Panc1 (cell line): ENCODE data around the gene PPM1N. TPM values are rescaled to one million over a fixed set of nuclear protein-coding genes. Genes with fewer than 3 reads are reported as not detected.

Experiments used
- ATAC-seq: fragments of 200-7000 bp; cut with Tn5 transposase; 2 replicates; pipeline ENCODE4 v1.9.1; 2020; ENCODE audit warnings: mild to moderate bottlenecking, moderate library complexity
- BruUV-seq: library from RNA; stranded (reverse); fragments of 400-500 nt; replicated peaks from 2 replicates; lab custom pipeline; 2021; lab: Mats Ljungman, UMichigan
- CTCF ChIA-PET: fragments of 300-600 bp; sonication (Branson Sonifier 250); formaldehyde crosslinking; loops from one replicate; lab custom pipeline; 2022; ENCODE audit warnings: antibody characterized with exemption; lab: Charles Lee
- POLR2A ChIA-PET: fragments of 300-600 bp; sonication (Branson Sonifier 250); formaldehyde crosslinking; loops from one replicate; lab custom pipeline; 2022; ENCODE audit warnings: antibody characterized with exemption; lab: Charles Lee
- DNase-seq: peaks from one replicate; pipeline ENCODE4 v3.0.0-alpha.2; 2010; ENCODE audit warnings: low read depth, low spot score
- H3K27ac ChIP-seq: 2 replicates; pipeline ENCODE4 v1.5.1; 2011; ENCODE audit warnings: mild to moderate bottlenecking, low read length, inconsistent platforms
- H3K27me3 ChIP-seq: fragments of 200-500 bp; sonication (Bioruptor generic); 2 replicates; pipeline ENCODE4 v1.6.0; 2014; ENCODE audit warnings: low read length, inconsistent platforms; ENCODE audit not compliant: control insufficient read depth, insufficient read depth
- H3K36me3 ChIP-seq: fragments of 200-500 bp; sonication (Bioruptor generic); 2 replicates; pipeline ENCODE4 v1.5.1; 2014; ENCODE audit warnings: inconsistent platforms, mild to moderate bottlenecking, low read length, moderate library complexity; ENCODE audit not compliant: control insufficient read depth, insufficient read depth
- H3K4me1 ChIP-seq: 2 replicates; pipeline ENCODE4 v1.5.1; 2011; ENCODE audit warnings: inconsistent platforms, mild to moderate bottlenecking, low read length, moderate library complexity; ENCODE audit not compliant: control insufficient read depth, insufficient read depth
- H3K4me3 ChIP-seq, 2 experiments: 2 replicates each; pipeline ENCODE4 v1.5.1; 2011 to 2012; ENCODE audit warnings: low read depth in 2 of 2, low read length in 2 of 2, mild to moderate bottlenecking in 2 of 2, inconsistent platforms in 1 of 2, moderate library complexity in 1 of 2
- H3K9me3 ChIP-seq: fragments of 200-500 bp; sonication (Bioruptor generic); 2 replicates; pipeline ENCODE4 v1.5.1; 2014; ENCODE audit warnings: low read depth, mild to moderate bottlenecking, inconsistent platforms, low read length, moderate library complexity; ENCODE audit not compliant: control insufficient read depth, insufficient read depth
- POLR2AphosphoS5 ChIP-seq: IDR thresholded peaks from 2 replicates; pipeline ENCODE4 v1.6.1; 2012; ENCODE audit warnings: mild to moderate bottlenecking, low read depth, low read length, moderate library complexity
- SIN3A ChIP-seq: IDR thresholded peaks from 2 replicates; pipeline ENCODE4 v1.6.1; 2012; ENCODE audit warnings: low read depth, mild to moderate bottlenecking, low read length, moderate library complexity, borderline replicate concordance; ENCODE audit not compliant: insufficient read depth
- TCF7L2 ChIP-seq: IDR thresholded peaks from 2 replicates; pipeline ENCODE4 v1.6.1; 2011; ENCODE audit warnings: mild to moderate bottlenecking, low read depth, low read length, inconsistent platforms
- in situ Hi-C: cut with HindIII; loops from 2 replicates; pipeline ENCODE4 v1.10.0; 2016; ENCODE audit warnings: low sequenced_read_pairs, low pct_unique_long_range_greater_than_20kb
- intact Hi-C: fragments of 100-400 bp; cut with micrococcal nuclease; formaldehyde crosslinking; loops from one replicate; pipeline ENCODE4 v1.10.0; 2022; ENCODE audit not compliant: unreplicated experiment
- total RNA-seq: library from RNA; stranded (reverse); gene quantifications from one replicate; pipeline ENCODE4 v1.2.1, GENCODE V29; 2021; ENCODE audit not compliant: unreplicated experiment
- TF ChIP-seq, protein P1 (sequence below), 2 experiments: IDR thresholded peaks; 2 replicates each; pipeline ENCODE4 v1.6.1; 2011 to 2012; ENCODE audit warnings: low read depth in 2 of 2, control low read depth in 1 of 2, low read length in 1 of 2, mild to moderate bottlenecking in 1 of 2, moderate library complexity in 1 of 2; ENCODE audit not compliant: insufficient read depth in 1 of 2
- TF ChIP-seq, protein P2 (sequence below): fragments of 450-650 bp; IDR thresholded peaks from 2 replicates; pipeline ENCODE4 v1.5.1; 2017; ENCODE audit warnings: mild to moderate bottlenecking

The PPM1N gene
- total RNA-seq, 1 experiment from 2014 or later = 3.3 TPM

DNA sequence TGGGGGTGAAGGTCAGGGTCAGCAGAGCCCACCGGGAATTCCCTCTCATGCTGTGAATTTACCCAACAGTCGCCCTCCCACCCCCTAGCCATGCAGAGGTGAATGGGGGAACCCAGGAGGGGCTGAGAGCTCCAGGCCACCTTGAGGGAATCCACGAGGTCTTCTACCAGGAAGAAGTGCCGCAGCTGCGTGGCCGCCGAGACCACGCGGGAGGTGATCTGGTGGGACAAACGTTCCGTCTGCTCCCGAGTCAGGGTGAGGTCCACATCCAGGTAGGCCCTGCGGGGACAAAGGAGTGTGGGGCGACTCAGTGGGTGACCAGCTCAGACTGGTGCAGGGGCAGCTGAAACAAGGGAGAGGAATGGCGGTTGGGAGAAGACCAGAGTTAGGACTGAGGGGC lies 9.5 kb upstream of the PPM1N start:
- ChIA-PET POLR2A (no interaction called here), CTCF (no interaction called here)
- ATAC-seq (no peak), DNase-seq (no peak)
- Histone ChIP-seq H3K36me3 (no peaks in the 10 kb centered on the region), H3K4me3 (no peak overlapping the region), H3K27me3 (no peaks in the 10 kb centered on the region), H3K9me3 (no peaks in the 10 kb centered on the region), H3K27ac (no peak overlapping the region), H3K4me1 (no peaks in the 10 kb centered on the region)
- BruUV-seq = no TSS peak
- intact Hi-C loops = no loop called here
- TF ChIP-seq, protein P1, sequence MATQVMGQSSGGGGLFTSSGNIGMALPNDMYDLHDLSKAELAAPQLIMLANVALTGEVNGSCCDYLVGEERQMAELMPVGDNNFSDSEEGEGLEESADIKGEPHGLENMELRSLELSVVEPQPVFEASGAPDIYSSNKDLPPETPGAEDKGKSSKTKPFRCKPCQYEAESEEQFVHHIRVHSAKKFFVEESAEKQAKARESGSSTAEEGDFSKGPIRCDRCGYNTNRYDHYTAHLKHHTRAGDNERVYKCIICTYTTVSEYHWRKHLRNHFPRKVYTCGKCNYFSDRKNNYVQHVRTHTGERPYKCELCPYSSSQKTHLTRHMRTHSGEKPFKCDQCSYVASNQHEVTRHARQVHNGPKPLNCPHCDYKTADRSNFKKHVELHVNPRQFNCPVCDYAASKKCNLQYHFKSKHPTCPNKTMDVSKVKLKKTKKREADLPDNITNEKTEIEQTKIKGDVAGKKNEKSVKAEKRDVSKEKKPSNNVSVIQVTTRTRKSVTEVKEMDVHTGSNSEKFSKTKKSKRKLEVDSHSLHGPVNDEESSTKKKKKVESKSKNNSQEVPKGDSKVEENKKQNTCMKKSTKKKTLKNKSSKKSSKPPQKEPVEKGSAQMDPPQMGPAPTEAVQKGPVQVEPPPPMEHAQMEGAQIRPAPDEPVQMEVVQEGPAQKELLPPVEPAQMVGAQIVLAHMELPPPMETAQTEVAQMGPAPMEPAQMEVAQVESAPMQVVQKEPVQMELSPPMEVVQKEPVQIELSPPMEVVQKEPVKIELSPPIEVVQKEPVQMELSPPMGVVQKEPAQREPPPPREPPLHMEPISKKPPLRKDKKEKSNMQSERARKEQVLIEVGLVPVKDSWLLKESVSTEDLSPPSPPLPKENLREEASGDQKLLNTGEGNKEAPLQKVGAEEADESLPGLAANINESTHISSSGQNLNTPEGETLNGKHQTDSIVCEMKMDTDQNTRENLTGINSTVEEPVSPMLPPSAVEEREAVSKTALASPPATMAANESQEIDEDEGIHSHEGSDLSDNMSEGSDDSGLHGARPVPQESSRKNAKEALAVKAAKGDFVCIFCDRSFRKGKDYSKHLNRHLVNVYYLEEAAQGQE (IDR thresholded peaks at IDR 0.05; ENCODE audit: insufficient read depth in 1 of 2, low read depth in 2 of 2, low read length in 1 of 2) = no peak
- TF ChIP-seq, protein P2, sequence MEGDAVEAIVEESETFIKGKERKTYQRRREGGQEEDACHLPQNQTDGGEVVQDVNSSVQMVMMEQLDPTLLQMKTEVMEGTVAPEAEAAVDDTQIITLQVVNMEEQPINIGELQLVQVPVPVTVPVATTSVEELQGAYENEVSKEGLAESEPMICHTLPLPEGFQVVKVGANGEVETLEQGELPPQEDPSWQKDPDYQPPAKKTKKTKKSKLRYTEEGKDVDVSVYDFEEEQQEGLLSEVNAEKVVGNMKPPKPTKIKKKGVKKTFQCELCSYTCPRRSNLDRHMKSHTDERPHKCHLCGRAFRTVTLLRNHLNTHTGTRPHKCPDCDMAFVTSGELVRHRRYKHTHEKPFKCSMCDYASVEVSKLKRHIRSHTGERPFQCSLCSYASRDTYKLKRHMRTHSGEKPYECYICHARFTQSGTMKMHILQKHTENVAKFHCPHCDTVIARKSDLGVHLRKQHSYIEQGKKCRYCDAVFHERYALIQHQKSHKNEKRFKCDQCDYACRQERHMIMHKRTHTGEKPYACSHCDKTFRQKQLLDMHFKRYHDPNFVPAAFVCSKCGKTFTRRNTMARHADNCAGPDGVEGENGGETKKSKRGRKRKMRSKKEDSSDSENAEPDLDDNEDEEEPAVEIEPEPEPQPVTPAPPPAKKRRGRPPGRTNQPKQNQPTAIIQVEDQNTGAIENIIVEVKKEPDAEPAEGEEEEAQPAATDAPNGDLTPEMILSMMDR = no peak
- TF ChIP-seq SIN3A (no peak), POLR2AphosphoS5 (no peak), TCF7L2 (no peak)
- in situ Hi-C loops = no loop called here

- Histone ChIP-seq H3K27me3 (no peaks in the 10 kb centered on the region), H3K4me1 (no peaks in the 10 kb centered on the region), H3K4me3 (no peak overlapping the region), H3K27ac (no peak overlapping the region), H3K36me3 (no peaks in the 10 kb centered on the region), H3K9me3 (no peaks in the 10 kb centered on the region)
- in situ Hi-C loops = no loop called here
- ChIA-PET POLR2A (interaction anchor here (0.6 kb wide), 2 partner anchors 167 to 392 kb away, joined by 4 to 5 read pairs; no protein-coding TSS in a partner anchor), CTCF (no interaction called here)
- ATAC-seq (no peak), DNase-seq (no peak)
- TF ChIP-seq, protein P1 (IDR thresholded peaks at IDR 0.05; ENCODE audit: insufficient read depth in 1 of 2, low read depth in 2 of 2, low read length in 1 of 2) = no peak
- TF ChIP-seq SIN3A (no peak), POLR2AphosphoS5 (no peak), TCF7L2 (no peak)
- TF ChIP-seq, protein P2 = no peak
- intact Hi-C loops = no loop called here
- no TSS peak for BruUV-seq
These were observed 8.9 kb upstream of the PPM1N start for GRCh38 chr19:45489216-45489855.
